HepG2 (cell line): ENCODE results near the gene TGM2. TPM values are rescaled to one million over a fixed set of nuclear protein-coding genes. Genes with fewer than 3 reads are reported as not detected.

Experiments
- ATAC-seq: fragments of 200-7000 bp; cut with Tn5 transposase; 3 replicates; pipeline ENCODE4 v1.9.1; 2020; ENCODE audit warnings: mild to moderate bottlenecking, moderate library complexity
- BruUV-seq: library from RNA; stranded (reverse); fragments of 400-500 nt; replicated peaks from 2 replicates; lab custom pipeline; 2021; lab: Mats Ljungman, UMichigan
- CTCF ChIA-PET: fragments of 300-600 bp; formaldehyde crosslinking; extraction: SDS; loops from one replicate; lab custom pipeline; 2021; ENCODE audit warnings: low total read pairs, inconsistent platforms, low intra/inter-chr PET ratio; lab: Yijun Ruan, JAX
- POLR2A ChIA-PET: fragments of 350-600 bp; sonication (Branson Sonifier 250); formaldehyde crosslinking; loops from one replicate; lab custom pipeline; 2020; ENCODE audit warnings: antibody characterized with exemption, inconsistent platforms; lab: Yijun Ruan, JAX
- DNase-seq: peaks from one replicate; pipeline ENCODE4 v3.0.0-alpha.2; 2015; ENCODE audit warnings: low spot score
- FAIRE-seq: peaks from 3 replicates; lab custom pipeline; 2011; peaks lifted over from hg19 to GRCh38; lab: Jason Lieb, UNC
- H2AFZ ChIP-seq: one replicate; pipeline ENCODE4 v1.6.1; 2011; ENCODE audit warnings: low read length, inconsistent platforms
- H3K27ac ChIP-seq: fragments of 300-600 bp; 3 replicates; pipeline ENCODE4 v1.8.0; 2011; ENCODE audit warnings: mixed run types, mild to moderate bottlenecking, mixed read lengths, low read length, inconsistent platforms; ENCODE audit not compliant: insufficient read depth; ENCODE audit errors: extremely low read length
- H3K27me3 ChIP-seq, 2 experiments: fragments of 200-600 bp in 1 of 2; 2 replicates in 1 of 2; 3 replicates in 1 of 2; pipeline versions ENCODE4 v1.6.0 to v1.8.0; 2011; ENCODE audit warnings: low read length in 2 of 2, mild to moderate bottlenecking in 2 of 2, moderate library complexity in 2 of 2, inconsistent platforms in 1 of 2; ENCODE audit not compliant: insufficient read depth in 2 of 2, control insufficient read depth in 1 of 2
- H3K36me3 ChIP-seq, 2 experiments: fragments of 200-600 bp in 1 of 2; replicated peaks in 1 of 2; 2 replicates in 1 of 2; 3 replicates in 1 of 2; pipeline versions ENCODE4 v1.5.1 to v1.8.0; 2011; ENCODE audit warnings: low read length in 2 of 2, inconsistent platforms in 1 of 2; ENCODE audit not compliant: insufficient read depth in 2 of 2, control insufficient read depth in 1 of 2
- H3K4me1 ChIP-seq: 2 replicates; pipeline ENCODE4 v1.5.1; 2012; ENCODE audit warnings: low read length, inconsistent platforms; ENCODE audit not compliant: insufficient read depth
- H3K4me2 ChIP-seq: 2 replicates; pipeline ENCODE4 v1.6.0; 2011; ENCODE audit warnings: low read depth, low read length, inconsistent platforms
- H3K4me3 ChIP-seq, 3 experiments: fragments of 200-600 bp in 1 of 3; sonication (generic), shearing (Covaris generic) in 1 of 3; replicated peaks in 1 of 3; 2 replicates each; pipeline ENCODE4 v1.5.1; 2011 to 2016; ENCODE audit warnings: low read length in 3 of 3, inconsistent platforms in 2 of 3, low read depth in 2 of 3, mild to moderate bottlenecking in 2 of 3, control low read depth in 1 of 3, mixed read lengths in 1 of 3; ENCODE audit not compliant: insufficient read depth in 1 of 3
- H3K79me2 ChIP-seq: one replicate; pipeline ENCODE4 v1.6.1; 2011; ENCODE audit warnings: low read length, inconsistent platforms; ENCODE audit not compliant: insufficient read depth
- H3K9ac ChIP-seq: 2 replicates; pipeline ENCODE4 v1.6.0; 2011; ENCODE audit warnings: mild to moderate bottlenecking, low read depth, low read length, inconsistent platforms; ENCODE audit not compliant: insufficient read depth
- H3K9me3 ChIP-seq: 2 replicates; pipeline ENCODE4 v1.5.1; 2012; ENCODE audit warnings: mild to moderate bottlenecking, low read length
- H4K20me1 ChIP-seq: 2 replicates; pipeline ENCODE4 v1.6.0; 2011; ENCODE audit warnings: inconsistent platforms, mild to moderate bottlenecking, low read length, moderate library complexity; ENCODE audit not compliant: insufficient read depth
- EED ChIP-seq: sonication (generic); formaldehyde crosslinking; IDR thresholded peaks from 2 replicates; pipeline ENCODE4 v1.5.0; 2020; ENCODE audit warnings: mild to moderate bottlenecking, missing genetic modification reagents
- FOXA1 ChIP-seq, 2 experiments: fragments of 450-650 bp in 1 of 2; sonication (generic) in 1 of 2; formaldehyde crosslinking in 1 of 2; IDR thresholded peaks; 2 replicates each; pipeline versions ENCODE4 v1.4.0 to v1.6.1; 2016 to 2020; ENCODE audit warnings: missing genetic modification reagents in 1 of 2
- JARID2 ChIP-seq: sonication (generic); formaldehyde crosslinking; IDR thresholded peaks from 2 replicates; pipeline ENCODE4 v1.8.1; 2023; ENCODE audit warnings: missing genetic modification reagents, inconsistent platforms; ENCODE audit not compliant: insufficient replicate concordance
- KAT7 ChIP-seq: IDR thresholded peaks from 2 replicates; pipeline ENCODE4 v1.6.1; 2018; ENCODE audit warnings: borderline replicate concordance, missing compliant biosample characterization
- KLF15 ChIP-seq: sonication (generic); formaldehyde crosslinking; IDR thresholded peaks from 2 replicates; pipeline ENCODE4 v1.8.1; 2023; ENCODE audit warnings: borderline replicate concordance, mild to moderate bottlenecking, inconsistent platforms, missing genetic modification reagents, mixed read lengths
- PAF1 ChIP-seq: IDR thresholded peaks from 2 replicates; pipeline ENCODE4 v1.6.1; 2016; ENCODE audit warnings: missing genetic modification reagents, missing compliant biosample characterization
- PAWR ChIP-seq: sonication (generic); formaldehyde crosslinking; IDR thresholded peaks from 2 replicates; pipeline ENCODE4 v1.4.0; 2020; ENCODE audit warnings: missing genetic modification reagents, mild to moderate bottlenecking, borderline replicate concordance
- PAX8 ChIP-seq: sonication (generic); formaldehyde crosslinking; IDR thresholded peaks from 2 replicates; pipeline ENCODE4 v1.8.0; 2022; ENCODE audit warnings: mild to moderate bottlenecking, missing genetic modification reagents, borderline replicate concordance
- SMYD3 ChIP-seq: sonication (generic); formaldehyde crosslinking; IDR thresholded peaks from 2 replicates; pipeline ENCODE4 v1.8.1; 2023; ENCODE audit warnings: mild to moderate bottlenecking, missing genetic modification reagents
- SP1 ChIP-seq, 2 experiments: fragments of 450-650 bp in 1 of 2; sonication (generic) in 1 of 2; formaldehyde crosslinking in 1 of 2; IDR thresholded peaks; 2 replicates each; pipeline versions ENCODE4 v1.4.0 to v1.6.1; 2016 to 2020; ENCODE audit warnings: missing genetic modification reagents in 1 of 2
- TEAD2 ChIP-seq: sonication (generic); formaldehyde crosslinking; IDR thresholded peaks from 2 replicates; pipeline ENCODE4 v1.9.0; 2021; ENCODE audit warnings: missing genetic modification reagents
- ZBTB4 ChIP-seq: sonication (generic); formaldehyde crosslinking; IDR thresholded peaks from 2 replicates; pipeline ENCODE4 v1.4.0; 2020; ENCODE audit warnings: missing genetic modification reagents, mild to moderate bottlenecking, borderline replicate concordance
- ZKSCAN5 ChIP-seq: sonication (generic); formaldehyde crosslinking; IDR thresholded peaks from 2 replicates; pipeline ENCODE4 v1.5.1; 2020; ENCODE audit warnings: mild to moderate bottlenecking, missing genetic modification reagents
- ZNF121 ChIP-seq: sonication (generic); formaldehyde crosslinking; IDR thresholded peaks from 2 replicates; pipeline ENCODE4 v1.5.0; 2020; ENCODE audit warnings: mild to moderate bottlenecking, missing genetic modification reagents
- ZNF329 ChIP-seq: sonication (generic); formaldehyde crosslinking; IDR thresholded peaks from 2 replicates; pipeline ENCODE4 v1.9.0; 2021; ENCODE audit warnings: low read depth, mild to moderate bottlenecking, missing genetic modification reagents
- ZNF768 ChIP-seq: sonication (generic); formaldehyde crosslinking; IDR thresholded peaks from 2 replicates; pipeline ENCODE4 v1.4.0; 2020; ENCODE audit warnings: missing genetic modification reagents
- ZSCAN20 ChIP-seq: sonication (generic); formaldehyde crosslinking; IDR thresholded peaks from 2 replicates; pipeline ENCODE4 v1.4.0; 2020; ENCODE audit warnings: missing genetic modification reagents, mild to moderate bottlenecking, borderline replicate concordance
- WGBS: methylation state at CpG from one replicate; pipeline ENCODE4 v1.1.6; 2017; ENCODE audit warnings: low lambda C conversion rate; 5-methylcytosine and 5-hydroxymethylcytosine counted together
- in situ Hi-C: cut with HindIII; loops from 2 replicates; pipeline ENCODE4 v1.10.0; 2017; ENCODE audit warnings: low pct_unique_long_range_greater_than_20kb; ENCODE audit not compliant: extremely low pct_ligation_motif_present
- intact Hi-C: fragments of 100-400 bp; cut with micrococcal nuclease; formaldehyde crosslinking; loops from one replicate; pipeline ENCODE4 v1.10.0; 2022; ENCODE audit not compliant: unreplicated experiment
- polyA plus RNA-seq, 8 experiments: library from polyadenylated mRNA; depleted of rRNA in 3 of 8; stranded (reverse) in 7 of 8; unstranded in 1 of 8; fragments of >200 nt; fragmentation: Illumina TruSeq in 4 of 8; extraction: Trizol in 4 of 8; gene quantifications; 2 replicates each; pipeline versions ENCODE4 v1.2.1 to v1.2.3, GENCODE V29; 2011 to 2016; ENCODE audit warnings: low read depth in 4 of 8, missing spikeins in 1 of 8, mixed read lengths in 1 of 8; ENCODE audit not compliant: insufficient read depth in 1 of 8
- total RNA-seq, 5 experiments: library from RNA; depleted of rRNA; stranded (reverse); fragments of >200 nt; fragmentation: Illumina TruSeq; extraction: Trizol; gene quantifications; 2 replicates each; pipeline ENCODE4 v1.2.3, GENCODE V29; 2016; ENCODE audit warnings: low read depth in 1 of 5

Gene TGM2
- total and polyA plus RNA-seq, 2 of the 13 experiments (the other 11 are each of a cell fraction or from before 2014, with no cell fraction given): 4.2 to 46.4 TPM

GRCh38 chr20:38168791-38169589, 3.9 kb upstream of the TGM2 start (continued):
- no peak for TF ChIP-seq ZNF329
- TF ChIP-seq PAWR: no peak
- TF ChIP-seq FOXA1 (IDR thresholded peaks at IDR 0.05): no peak
- no peak for TF ChIP-seq FOXA1 (CRISPR knock-in tag; IDR thresholded peaks at IDR 0.05)
- TF ChIP-seq PAF1: no peak
- TF ChIP-seq ZNF768 (CRISPR knock-in tag): peak; percentile 99
- no peak for TF ChIP-seq SP1 (IDR thresholded peaks at IDR 0.05)
- TF ChIP-seq SP1 (CRISPR knock-in tag; IDR thresholded peaks at IDR 0.05): no peak
- no peak for TF ChIP-seq ZSCAN20 (CRISPR knock-in tag)
- TF ChIP-seq ZNF121 (CRISPR knock-in tag): peak; percentile 70

- H3K27ac ChIP-seq: no peak overlapping the region
- BruUV-seq: no TSS peak
- H4K20me1 ChIP-seq: no peaks in the 10 kb centered on the region
- in situ Hi-C loops: loop anchor here (5.0 kb wide), 1 partner anchor 111 kb away; no protein-coding TSS in a partner anchor
- peak overlapping the region; percentile 85 for H3K4me2 ChIP-seq
- H3K27me3 ChIP-seq: no peaks in the 10 kb centered on the region
- H3K9ac ChIP-seq: no peak overlapping the region
- no peak for FAIRE-seq
- no peaks in the 10 kb centered on the region for H3K9me3 ChIP-seq
- WGBS: 0% methylated on average over 7 of the region's 7 CpGs
- H3K4me3 ChIP-seq: peak overlapping the region in 1 of 3 experiments; percentile 15; a peak in 2 of 6 replicates
- DNase-seq: peak; percentile 92
- ChIA-PET CTCF (interaction anchor here (1.0 to 4.4 kb wide), 2 partner anchors 55 to 94 kb away, joined by 3 to 54 read pairs; no protein-coding TSS in a partner anchor), POLR2A (interaction anchor here (1.5 to 5.0 kb wide), 3 partner anchors 25 to 95 kb away, joined by 6 to 33 read pairs (median 15); no protein-coding TSS in a partner anchor)
- H3K79me2 ChIP-seq: no peaks in the 10 kb centered on the region
- no peaks in the 10 kb centered on the region for H3K36me3 ChIP-seq
- H3K4me1 ChIP-seq: peaks cover 98% of the 10 kb centered on the region
- intact Hi-C loops: no loop called here
- no peak overlapping the region for H2AFZ ChIP-seq
- ATAC-seq: peak; percentile 36
- TF ChIP-seq SMYD3 (CRISPR knock-in tag): no peak
- no peak for TF ChIP-seq JARID2 (CRISPR knock-in tag)
- TF ChIP-seq EED (CRISPR knock-in tag): no peak
- no peak for TF ChIP-seq PAX8 (CRISPR knock-in tag)
- TF ChIP-seq KAT7 (CRISPR knock-in tag): no peak
- no peak; the same call in 1 of the 2 replicates for TF ChIP-seq KLF15 (CRISPR knock-in tag)
- TF ChIP-seq TEAD2: no peak
- no peak for TF ChIP-seq ZKSCAN5 (CRISPR knock-in tag)
- no peak for TF ChIP-seq ZBTB4 (CRISPR knock-in tag)
Observed at GRCh38 chr20:38167851-38168760, 3.0 kb upstream of the TGM2 start.
